LHCN-M2 (cell line): ENCODE data around the gene RET. TPM values are rescaled to one million over a fixed set of nuclear protein-coding genes. Genes with fewer than 3 reads are reported as not detected.

Experiments used
- DNase-seq: peaks from one replicate; pipeline ENCODE4 v3.0.0-alpha.2; 2012; ENCODE audit warnings: low read depth
- polyA plus RNA-seq: library from polyadenylated mRNA; unstranded; fragments of >200 nt; gene quantifications from one replicate; pipeline ENCODE4 v1.2.1, GENCODE V29; 2012; ENCODE audit warnings: missing spikeins
- total RNA-seq: library from RNA; depleted of rRNA; stranded (reverse); fragments of >200 nt; gene quantifications from 2 replicates; pipeline ENCODE4 v1.2.3, GENCODE V29; 2014; rRNA removed

Gene RET
- total RNA-seq, result under 0.01 TPM in 1 of 2 replicates, not detected in the other
- polyA plus RNA-seq, result 0.06 TPM

GRCh38 chr10:43076876-43077420 is at the start of gene RET:
RET (plus strand) TSS chr10:43077069; CDS start chr10:43077259, 190 bp downstream.
- no peak for DNase-seq

- DNase-seq, result no peak
Measured at GRCh38 chr10:43027331-43027955, 49.4 kb upstream of the RET start.

GRCh38 chr10:43028143-43028542 is 48.7 kb upstream of the RET start:
- DNase-seq, result no peak

- DNase-seq, result no peak
Measured at GRCh38 chr10:43029043-43029442, 47.8 kb upstream of the RET start.

- no peak for DNase-seq
Measured at GRCh38 chr10:43032613-43033012, 44.3 kb upstream of the RET start.

DNA sequence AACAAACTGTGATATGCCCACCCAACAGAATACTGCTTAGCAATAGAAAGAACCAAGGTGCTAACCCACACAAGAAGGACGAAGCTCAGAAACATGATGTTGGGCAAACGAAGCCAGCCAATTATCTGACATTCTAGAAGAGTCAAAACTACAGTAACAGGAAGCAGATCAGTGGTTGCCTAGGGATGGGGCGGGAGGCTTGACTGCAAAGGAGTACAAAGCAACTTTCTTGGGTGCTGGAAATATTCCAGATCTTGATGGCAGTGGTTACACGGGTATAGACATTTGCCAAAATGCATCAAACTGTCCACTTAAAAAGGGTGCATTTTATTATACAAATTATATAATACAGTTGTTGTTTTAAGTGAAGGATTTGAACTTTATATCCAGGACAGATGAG is 41.1 kb upstream of the RET start:
- no peak for DNase-seq

GRCh38 chr10:43036481-43037428 is 40.1 kb upstream of the RET start:
- no peak for DNase-seq

- DNase-seq, result no peak
Measured at GRCh38 chr10:43037440-43037839, 39.4 kb upstream of the RET start.

DNA sequence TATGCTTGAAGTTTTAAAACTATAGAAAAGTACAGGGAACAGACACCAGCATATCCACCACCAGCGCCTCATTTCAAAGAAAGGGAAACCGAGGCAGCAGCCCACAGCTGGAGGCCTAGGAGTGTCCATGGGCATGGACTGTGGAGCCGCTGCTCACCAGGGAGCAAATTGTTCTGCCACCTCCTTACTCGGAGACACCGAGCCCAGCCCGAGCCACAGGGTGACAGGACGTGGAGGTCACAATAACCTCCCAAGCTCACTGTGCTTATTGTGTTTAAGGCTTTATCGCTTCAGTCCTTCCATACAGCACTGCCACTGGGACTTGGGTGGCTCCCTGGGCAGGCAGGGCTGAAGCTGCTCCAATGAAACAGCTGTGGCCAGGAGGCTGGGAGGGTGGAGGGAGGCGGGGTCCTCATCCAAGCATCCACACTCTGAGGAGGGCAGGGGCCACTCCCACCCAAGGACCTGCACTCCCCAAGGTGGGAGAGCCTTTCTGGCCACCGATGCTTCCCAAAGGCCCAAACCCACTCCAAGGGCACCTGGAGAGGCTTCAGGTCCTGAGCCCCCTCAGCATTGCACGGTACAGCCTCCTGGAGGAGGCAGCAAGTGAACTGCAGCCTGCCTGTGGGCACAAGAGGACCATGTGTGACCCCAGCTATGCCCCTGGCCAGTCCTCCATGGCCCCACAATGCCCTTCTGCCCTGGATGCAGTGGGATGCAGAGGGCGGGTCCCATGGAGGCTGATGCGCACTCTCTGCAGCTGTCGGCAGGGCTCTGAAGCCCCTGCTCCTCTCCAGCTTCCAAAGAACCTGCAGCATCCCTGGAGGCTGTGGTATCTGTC is 38.7 kb upstream of the RET start:
- DNase-seq, result no peak

DNA sequence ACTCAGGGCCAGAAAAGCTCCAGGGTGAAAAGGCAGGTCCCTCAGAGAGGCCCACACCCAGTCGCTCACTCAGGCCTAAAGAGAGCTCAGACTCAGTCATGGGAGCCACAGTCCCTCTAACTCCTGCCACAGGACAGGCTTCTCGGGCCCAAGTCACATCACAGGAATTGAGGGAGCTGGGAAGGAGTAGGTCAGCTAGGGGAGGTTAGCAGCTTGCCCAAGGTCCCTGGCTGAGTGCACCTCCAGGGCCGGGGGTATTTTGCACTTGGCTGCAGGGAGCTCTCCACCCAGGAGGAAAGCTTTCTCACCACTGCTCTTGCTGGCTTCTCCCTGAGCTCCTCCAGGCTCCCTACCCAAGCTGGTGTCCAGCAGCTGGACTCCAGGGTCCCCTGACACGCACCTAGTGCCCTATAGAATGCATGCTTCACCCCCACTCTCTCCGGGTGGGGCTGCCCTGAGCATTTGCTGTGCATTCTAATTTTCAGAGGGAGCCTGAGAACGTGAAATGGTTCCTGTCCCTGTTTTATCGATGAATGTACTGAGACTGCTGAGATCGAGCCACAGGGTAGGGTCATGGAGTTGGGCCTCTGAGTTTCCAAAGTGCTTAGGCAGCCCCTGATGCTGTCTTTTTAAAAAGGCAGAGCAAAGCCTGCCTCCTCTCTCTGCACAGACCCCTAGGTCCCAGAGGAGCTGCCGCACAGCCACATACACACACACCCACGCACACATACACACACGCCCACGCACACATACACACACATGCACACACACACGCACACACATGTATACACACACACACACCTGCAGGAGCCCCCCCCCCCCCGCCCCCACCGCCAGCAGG is 37.9 kb upstream of the RET start:
- no peak for DNase-seq

- DNase-seq, result no peak
Measured at GRCh38 chr10:43039624-43040481, 37.0 kb upstream of the RET start.

DNA sequence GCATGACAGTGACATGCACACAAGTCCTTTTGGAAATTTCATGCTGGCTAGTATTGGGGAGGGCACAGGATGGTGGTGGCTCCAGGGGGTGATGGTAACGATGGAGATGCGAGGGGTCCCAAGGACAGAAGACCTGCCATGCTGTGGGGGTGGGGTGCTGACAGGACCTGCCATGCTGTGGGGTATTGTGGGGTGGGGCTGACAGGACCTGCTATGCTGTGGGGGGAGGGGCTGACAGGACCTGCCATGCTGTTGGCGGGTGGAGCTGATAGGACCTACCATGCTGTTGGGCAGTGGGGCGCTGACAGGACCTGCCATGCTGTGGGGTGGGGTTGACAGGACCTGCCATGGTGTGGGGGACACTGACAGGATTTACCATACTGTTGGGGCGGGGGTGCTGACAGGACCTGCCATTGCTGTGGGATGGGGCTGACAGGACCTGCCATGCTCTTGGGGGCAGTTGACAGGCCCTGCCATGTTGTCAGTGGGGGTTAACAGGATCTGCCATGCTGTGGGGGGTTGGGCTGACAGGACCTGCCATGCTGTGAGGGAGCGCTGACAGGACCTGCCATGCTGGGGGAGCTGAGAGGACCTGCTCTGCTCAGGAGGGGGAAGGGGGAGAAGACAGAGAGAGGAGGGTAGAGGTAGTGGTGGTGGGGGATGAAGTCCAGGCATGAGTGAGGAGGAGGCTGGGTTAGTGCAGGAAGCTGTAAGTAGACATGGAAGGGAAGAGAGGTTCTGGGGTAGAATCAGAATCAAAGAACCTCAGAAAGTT is 36.2 kb upstream of the RET start:
- no peak for DNase-seq

DNA sequence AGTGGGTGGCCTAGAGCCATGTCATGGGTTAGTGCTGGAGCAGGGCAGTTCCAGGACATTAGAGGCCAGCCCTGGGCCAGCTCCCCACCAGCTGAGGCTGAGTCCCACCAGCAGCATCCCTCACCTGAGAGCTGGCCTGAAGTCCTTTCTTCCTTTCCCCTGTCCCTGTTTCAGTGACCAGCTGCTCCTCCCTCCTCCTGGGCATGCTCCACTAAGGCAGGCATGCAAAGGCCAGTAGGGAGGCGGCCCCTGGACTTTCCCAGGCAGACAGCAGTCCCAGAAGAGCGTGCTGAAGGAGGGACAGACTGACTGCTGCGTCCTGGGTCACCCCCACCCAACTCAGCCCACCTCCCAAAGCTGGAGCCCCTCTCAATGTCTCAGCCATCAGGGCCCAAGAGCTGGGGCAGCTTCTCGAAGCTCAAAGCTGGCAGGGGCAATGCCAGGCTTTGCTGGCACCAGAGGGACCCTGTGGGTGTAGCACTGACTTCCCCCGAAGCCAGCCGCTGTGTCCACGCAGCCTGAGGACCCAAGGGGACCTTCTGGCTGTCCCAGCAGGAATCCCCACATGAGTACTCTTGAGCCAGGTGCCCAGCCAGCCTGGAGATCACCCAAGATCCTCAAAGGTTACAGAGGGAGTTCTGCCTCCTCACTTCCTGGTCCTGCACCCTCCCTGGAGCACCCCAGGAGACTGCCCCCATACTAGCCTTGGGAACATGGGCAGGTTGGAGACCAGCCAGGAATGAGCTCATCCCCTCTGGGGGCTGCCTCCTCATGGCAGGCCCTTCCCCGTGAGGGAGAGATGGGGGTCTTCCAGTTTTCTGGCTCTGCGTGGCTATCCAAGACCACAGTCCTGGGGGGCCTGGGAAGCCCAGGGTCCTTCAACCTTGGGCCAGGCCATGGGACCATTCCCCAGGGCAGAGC is 35.2 kb upstream of the RET start:
- no peak for DNase-seq

DNA sequence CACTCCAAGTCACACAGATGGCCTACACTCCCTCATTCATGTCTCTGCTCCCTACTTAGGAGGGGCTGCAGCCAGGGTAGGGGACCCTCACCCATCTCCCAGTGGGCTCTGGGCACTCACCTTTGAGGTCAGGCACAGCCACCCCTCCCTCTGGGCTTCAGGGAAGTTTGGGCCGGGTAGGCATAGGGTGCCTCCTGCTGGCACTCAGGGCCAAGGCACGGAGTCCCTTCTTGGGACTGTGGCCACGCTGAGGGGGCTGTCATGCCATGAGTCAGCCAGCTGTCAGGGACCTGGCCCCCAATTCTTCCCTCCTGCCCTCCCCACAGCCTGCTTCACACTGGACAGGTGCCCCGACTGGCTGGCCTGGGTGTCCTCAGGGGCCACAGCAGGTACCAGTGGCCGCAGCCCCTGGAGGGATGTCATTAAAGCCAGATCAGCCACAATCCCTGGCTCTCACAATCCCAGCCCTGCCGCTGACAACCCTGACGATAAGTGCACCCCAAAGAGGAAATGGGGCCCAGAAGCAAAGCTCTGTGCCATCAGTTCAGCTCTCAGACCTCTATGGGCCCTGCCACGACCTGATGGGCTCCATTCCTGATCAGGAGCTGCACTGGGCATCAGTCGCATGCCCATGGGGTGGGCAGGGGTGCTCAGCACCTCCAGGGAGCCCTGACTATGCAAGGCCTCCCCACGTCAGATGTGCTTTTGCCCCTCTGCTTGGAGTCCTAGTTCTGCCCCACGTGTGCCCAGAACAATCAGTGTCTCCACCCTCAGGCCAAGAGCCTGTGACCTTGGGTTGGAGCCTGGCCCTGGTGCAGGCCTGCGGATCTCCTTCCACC is 34.1 kb upstream of the RET start:
- DNase-seq, result no peak

DNA sequence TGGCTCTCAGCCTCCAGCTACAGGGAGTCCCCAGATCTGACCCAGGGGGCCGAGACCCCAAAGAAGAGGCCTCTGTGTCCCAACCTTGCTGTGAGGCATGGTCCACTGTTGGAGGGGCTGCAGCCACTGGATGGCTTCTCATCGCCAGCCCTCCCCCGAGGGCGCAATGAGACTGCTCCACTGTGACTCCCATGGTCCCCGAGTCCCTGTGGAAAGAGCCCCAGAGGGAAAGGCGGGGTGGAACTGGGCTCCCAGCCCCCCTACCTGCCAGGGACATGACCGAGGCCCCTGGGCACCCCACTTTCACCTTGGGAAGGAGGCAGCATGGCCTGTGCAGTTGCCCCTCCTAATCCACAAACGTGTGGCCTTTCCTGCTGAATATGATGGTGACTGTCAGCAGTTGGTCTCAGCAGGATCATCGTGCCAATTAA is 33.5 kb upstream of the RET start:
- DNase-seq, result no peak

GRCh38 chr10:43043773-43044447 is 33.0 kb upstream of the RET start:
- DNase-seq, result no peak
